K562 (cell line): ENCODE data around the gene SLC4A3. TPM values are rescaled to one million over a fixed set of nuclear protein-coding genes. Genes with fewer than 3 reads are reported as not detected.
"Not testable (repeated sequence)": the region's sequence is repeated elsewhere in the genome, so short reads cannot be mapped to it uniquely, and the experiment has no call there.

Experiments
- ATAC-seq: fragments of 200-7000 bp; cut with Tn5 transposase; 3 replicates; pipeline ENCODE4 v1.9.1; 2020; ENCODE audit warnings: moderate library complexity
- BruUV-seq: library from RNA; stranded (reverse); fragments of 400-500 nt; replicated peaks from 2 replicates; lab custom pipeline; 2021; lab: Mats Ljungman, UMichigan
- CTCF ChIA-PET: fragments of 300-600 bp; formaldehyde crosslinking; extraction: SDS; loops from one replicate; lab custom pipeline; 2021; ENCODE audit warnings: low intra/inter-chr PET ratio; lab: Yijun Ruan, JAX
- POLR2A ChIA-PET: fragments of 300-600, 350-650 bp; sonication (Branson Sonifier 250); formaldehyde crosslinking; extraction: SDS; loops from one replicate; lab custom pipeline; 2021; ENCODE audit warnings: antibody characterized with exemption, inconsistent platforms; lab: Yijun Ruan, JAX
- DNase-seq, 4 experiments: peaks; one replicate each; pipeline versions ENCODE4 v3.0.0 to v3.0.0-alpha.2; 2011 to 2018; ENCODE audit warnings: low spot score in 3 of 4, mixed read lengths in 3 of 4; ENCODE audit errors: extremely low read depth in 1 of 4
- FAIRE-seq: peaks from 2 replicates; lab custom pipeline; 2011; peaks lifted over from hg19 to GRCh38; lab: Jason Lieb, UNC
- H2AFZ ChIP-seq: 2 replicates; pipeline ENCODE4 v1.6.0; 2011; ENCODE audit warnings: low read depth, low read length, control low read depth, inconsistent platforms
- H3K27ac ChIP-seq: fragments of 200-600 bp; 3 replicates; pipeline ENCODE4 v1.8.0; 2011; ENCODE audit warnings: low read depth, mild to moderate bottlenecking, control low read depth, inconsistent platforms, low read length, moderate library complexity, mixed read lengths; ENCODE audit errors: extremely low read depth
- H3K27me3 ChIP-seq, 2 experiments: fragments of 300-600 bp in 1 of 2; 2 replicates in 1 of 2; 3 replicates in 1 of 2; pipeline versions ENCODE4 v1.6.0 to v1.8.0; 2011; ENCODE audit warnings: inconsistent platforms in 2 of 2, low read length in 2 of 2, mild to moderate bottlenecking in 1 of 2, mixed read lengths in 1 of 2, moderate library complexity in 1 of 2; ENCODE audit not compliant: control insufficient read depth in 2 of 2, insufficient read depth in 2 of 2
- H3K36me3 ChIP-seq: fragments of 300-600 bp; 3 replicates; pipeline ENCODE4 v1.8.0; 2011; ENCODE audit warnings: mild to moderate bottlenecking, low read length, inconsistent platforms; ENCODE audit not compliant: control insufficient read depth, insufficient read depth
- H3K4me1 ChIP-seq, 2 experiments: fragments of 200-600 bp in 1 of 2; replicated peaks in 1 of 2; 2 replicates in 1 of 2; 3 replicates in 1 of 2; pipeline versions ENCODE4 v1.5.1 to v1.8.0; 2011; ENCODE audit warnings: inconsistent platforms in 2 of 2, low read length in 2 of 2, mild to moderate bottlenecking in 1 of 2, mixed read lengths in 1 of 2, moderate library complexity in 1 of 2; ENCODE audit not compliant: control insufficient read depth in 2 of 2, insufficient read depth in 2 of 2
- H3K4me2 ChIP-seq: 2 replicates; pipeline ENCODE4 v1.6.1; 2011; ENCODE audit warnings: low read length, control low read depth, inconsistent platforms, mixed read lengths; ENCODE audit not compliant: insufficient read depth
- H3K4me3 ChIP-seq: fragments of 200-600 bp; sonication (generic), shearing (Covaris generic); 2 replicates; pipeline ENCODE4 v1.5.1; 2016; ENCODE audit warnings: control low read depth, inconsistent platforms
- H3K79me2 ChIP-seq: fragments of 200-600 bp; 3 replicates; pipeline ENCODE4 v1.8.0; 2011; ENCODE audit warnings: low read length, inconsistent platforms; ENCODE audit not compliant: control insufficient read depth, insufficient read depth
- H3K9ac ChIP-seq, 2 experiments: 2 replicates each; pipeline versions ENCODE4 v1.6.0 to v1.6.1; 2011; ENCODE audit warnings: low read depth in 2 of 2, low read length in 2 of 2, control low read depth in 1 of 2, inconsistent platforms in 1 of 2, mild to moderate bottlenecking in 1 of 2, mixed read lengths in 1 of 2; ENCODE audit not compliant: insufficient read depth in 1 of 2
- H3K9me1 ChIP-seq: one replicate; pipeline ENCODE4 v1.6.0; 2011; ENCODE audit warnings: inconsistent platforms, mild to moderate bottlenecking, low read length, moderate library complexity; ENCODE audit not compliant: control insufficient read depth, insufficient read depth
- H3K9me3 ChIP-seq: replicated peaks from 2 replicates; pipeline ENCODE4 v1.5.1; 2011; ENCODE audit warnings: low read depth, low read length, inconsistent platforms; ENCODE audit not compliant: control insufficient read depth, insufficient read depth
- H4K20me1 ChIP-seq: replicated peaks from 2 replicates; pipeline ENCODE4 v1.6.1; 2011; ENCODE audit warnings: low read length, inconsistent platforms, mixed read lengths; ENCODE audit not compliant: control insufficient read depth, insufficient read depth
- MCM2 ChIP-seq: fragments of 450-650 bp; IDR thresholded peaks from 2 replicates; pipeline ENCODE4 v1.6.1; 2017; ENCODE audit warnings: low read depth, mild to moderate bottlenecking
- RBM25 ChIP-seq: fragments of 200-400 bp; formaldehyde crosslinking; IDR thresholded peaks from 2 replicates; pipeline ENCODE4 v1.6.1; 2018; ENCODE audit warnings: low read length, low read depth, moderate library complexity; ENCODE audit not compliant: severe bottlenecking
- SRSF7 ChIP-seq: fragments of 200-400 bp; formaldehyde crosslinking; optimal IDR thresholded peaks from 2 replicates; pipeline ENCODE3; 2017; ENCODE audit warnings: mild to moderate bottlenecking, low read depth, low read length
- TRIM24 ChIP-seq, 2 experiments: fragments of 450-650 bp; IDR thresholded peaks; 2 replicates each; pipeline ENCODE4 v1.6.1; 2016
- ZNF431 ChIP-seq: sonication (generic); formaldehyde crosslinking; IDR thresholded peaks from 2 replicates; pipeline ENCODE4 v1.8.0; 2022; ENCODE audit warnings: mild to moderate bottlenecking, missing genetic modification reagents
- WGBS: fragments of 100-300 bp; shearing (Covaris generic); methylation state at CpG from one replicate; pipeline ENCODE4 v1.1.6; 2016; ENCODE audit warnings: low coverage, mixed read lengths; ENCODE audit not compliant: insufficient coverage; ENCODE audit errors: missing lambda C conversion rate; 5-methylcytosine and 5-hydroxymethylcytosine counted together
- in situ Hi-C: fragments of 300-500 bp; cut with MboI; formaldehyde crosslinking; loops from 4 replicates; pipeline ENCODE4 v1.15.0; 2018; ENCODE audit warnings: inconsistent platforms, mixed read lengths
- intact Hi-C: fragments of 100-400 bp; cut with micrococcal nuclease; formaldehyde crosslinking; loops from 2 replicates; pipeline ENCODE4 v1.14.2; 2022
- polyA plus RNA-seq, 8 experiments: library from polyadenylated mRNA; depleted of rRNA in 4 of 8; stranded (reverse) in 5 of 8; unstranded in 3 of 8; fragments of >200 nt; fragmentation: Nextera tagmentation in 2 of 8; fragmentation: Illumina TruSeq in 1 of 8; extraction: Ambion mirVana in 2 of 8; extraction: Trizol in 1 of 8; gene quantifications; 2 replicates each; pipeline versions ENCODE4 v1.2.1 to v1.2.3, GENCODE V29; 2011 to 2014; ENCODE audit warnings: inconsistent platforms in 1 of 8, missing spikeins in 1 of 8
- total RNA-seq, 7 experiments: library from RNA; depleted of rRNA in 6 of 7; stranded (reverse); fragments of >200 nt in 6 of 7; fragmentation: Illumina TruSeq in 2 of 7; extraction: Trizol in 2 of 7; gene quantifications; 2 replicates each; pipeline versions ENCODE4 v1.2.1 to v1.2.3, GENCODE V29; 2011 to 2021; ENCODE audit warnings: low replicate concordance in 1 of 7

SLC4A3 gene
- total and polyA plus RNA-seq, 9 of the 15 experiments (the other 6 are each of a cell fraction or from before 2014, with no cell fraction given), result 0.04 to 0.31 (median 0.16) TPM; not detected in 5

GRCh38 chr2:219681694-219682300 lies 54.4 kb downstream of the SLC4A3 start:
- Histone ChIP-seq H3K4me2 (no peak overlapping the region; the same call in 1 of the 2 replicates), H3K9me3 (no peaks in the 10 kb centered on the region), H2AFZ (peak overlapping the region; percentile 59), H3K9ac (no peak overlapping the region), H3K36me3 (no peaks in the 10 kb centered on the region), H4K20me1 (no peaks in the 10 kb centered on the region), H3K27ac (no peak overlapping the region), H3K27me3 (no peaks in the 10 kb centered on the region), H3K4me3 (no peak overlapping the region)
- intact Hi-C loops, result no loop called here
- FAIRE-seq, result no peak
- POLR2A ChIA-PET, result no interaction called here
- 30% methylated on average over 5 of the region's 6 CpGs for WGBS
- TF ChIP-seq RBM25 (peak; percentile 24), MCM2 (no peak), SRSF7 (no peak)
- TF ChIP-seq, all 486 proteins: peak for 1
- in situ Hi-C loops, result no loop called here
- no peaks in the 10 kb centered on the region for H3K79me2 ChIP-seq
- ATAC-seq, result no peak
- CTCF ChIA-PET, result no interaction called here
- BruUV-seq, result no TSS peak
- H3K9me1 ChIP-seq, result no peaks in the 10 kb centered on the region
- H3K4me1 ChIP-seq, result peaks cover 3 to 5% of the 10 kb centered on the region in 2 experiments; a peak in 3 of 5 replicates
- no peak for DNase-seq

GRCh38 chr2:219683474-219683873 lies 56.0 kb downstream of the SLC4A3 start:
- H3K79me2 ChIP-seq, H4K20me1 ChIP-seq, intact Hi-C loops, H3K4me1 ChIP-seq, H3K4me2 ChIP-seq, POLR2A ChIA-PET, H3K27ac ChIP-seq, ATAC-seq, CTCF ChIA-PET, FAIRE-seq, H3K27me3 ChIP-seq, H3K9me1 ChIP-seq, in situ Hi-C loops, DNase-seq, H3K36me3 ChIP-seq, H3K9ac ChIP-seq, H3K4me3 ChIP-seq, BruUV-seq, H2AFZ ChIP-seq, H3K9me3 ChIP-seq: not testable (repeated sequence)
- 35% methylated on average over 2 of the region's 2 CpGs for WGBS
- TF ChIP-seq TRIM24 (IDR thresholded peaks at IDR 0.05) (peak in 1 of 2 experiments; percentile 21; a peak in 1 of 4 replicates), ZNF431 (CRISPR knock-in tag) (peak; percentile 97)
